ENCODE results near the gene MACF1.

MACF1 gene

GRCh38 chr1:39368045-39368444 is 163.6 kb downstream of the MACF1 start:
- DNase-seq: no peak

GRCh38 chr1:39369565-39369964 is 165.1 kb downstream of the MACF1 start:
- no peak for DNase-seq

DNA sequence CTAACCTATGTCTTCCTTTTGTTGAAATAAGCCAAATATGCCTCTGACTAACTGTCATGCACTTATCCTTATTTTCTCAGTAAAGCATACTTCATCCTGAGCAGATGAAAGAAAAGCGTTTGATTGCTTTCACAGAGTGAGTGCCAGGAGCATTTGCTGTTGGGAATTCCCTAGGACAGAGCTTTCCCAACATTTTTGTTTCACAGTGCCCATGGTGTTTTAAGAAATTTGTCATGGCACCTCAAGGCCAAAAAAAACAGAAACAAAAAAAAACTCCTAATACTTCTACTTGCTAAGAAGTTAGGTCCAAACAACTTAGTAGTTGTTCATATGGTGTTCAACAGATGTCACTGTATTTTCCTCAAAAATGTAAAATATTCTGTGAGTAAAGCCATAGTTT is 166.1 kb downstream of the MACF1 start:
- no peak for DNase-seq

DNA sequence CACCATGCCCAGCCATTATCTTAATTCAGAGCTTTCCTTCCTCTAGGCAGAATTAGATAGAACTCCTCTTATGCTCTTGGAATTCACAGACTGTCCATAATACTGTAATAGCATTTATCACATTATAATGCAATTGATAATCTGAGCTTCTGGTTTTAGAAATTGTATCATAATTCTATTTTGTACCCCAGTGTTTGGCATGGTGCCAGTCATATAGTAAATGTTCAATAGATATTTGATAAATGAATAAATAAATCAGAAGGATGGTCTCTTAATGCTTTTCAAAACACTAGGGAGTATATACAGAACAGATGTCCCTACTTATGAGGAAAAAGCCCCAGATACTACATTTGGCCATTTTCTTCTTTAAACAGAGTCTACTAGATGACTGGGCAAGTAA is 167.6 kb downstream of the MACF1 start:
- no peak for DNase-seq

GRCh38 chr1:39376656-39377055 is 172.2 kb downstream of the MACF1 start:
- no peak for DNase-seq

GRCh38 chr1:39378377-39378776 is 173.9 kb downstream of the MACF1 start:
- no peak for DNase-seq

DNA sequence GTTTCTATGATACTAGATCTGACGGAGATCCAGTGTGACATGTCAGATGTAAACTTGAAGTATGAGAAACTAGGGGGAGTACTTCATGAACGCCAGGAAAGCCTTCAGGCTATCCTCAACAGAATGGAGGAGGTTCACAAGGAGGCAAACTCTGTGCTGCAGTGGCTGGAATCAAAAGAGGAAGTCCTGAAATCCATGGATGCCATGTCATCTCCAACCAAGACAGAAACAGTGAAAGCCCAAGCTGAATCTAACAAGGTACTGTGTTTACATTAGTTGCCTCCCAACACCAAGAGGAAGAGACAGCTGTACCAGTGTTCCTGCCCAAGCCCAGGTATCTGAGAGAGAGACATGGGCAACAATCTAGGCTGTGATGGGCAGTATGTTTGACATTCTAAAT is 174.7 kb downstream of the MACF1 start:
- no peak for DNase-seq

- DNase-seq: no peak
Measured at GRCh38 chr1:39380036-39380435, 175.5 kb downstream of the MACF1 start.

GRCh38 chr1:39381839-39382238 is 177.3 kb downstream of the MACF1 start:
- DNase-seq: no peak

DNA sequence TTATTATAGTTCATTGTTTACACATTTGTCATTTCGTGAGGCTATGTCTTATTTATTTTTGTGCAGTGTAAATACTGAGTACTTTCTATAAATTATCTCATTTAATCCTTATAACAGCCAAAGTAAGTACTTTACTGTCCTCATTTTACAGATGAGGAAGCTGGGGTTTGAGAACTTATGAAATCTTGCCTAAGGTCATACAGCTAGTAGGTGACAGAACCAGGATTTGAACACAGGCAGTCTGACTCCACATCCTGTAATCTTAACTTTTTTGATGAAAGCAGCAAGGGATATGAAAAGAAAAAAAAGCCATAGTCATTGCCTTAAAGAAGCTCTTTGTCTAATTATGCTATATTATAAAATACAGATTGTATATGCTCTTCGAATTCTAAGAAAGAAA is 179.8 kb downstream of the MACF1 start:
- DNase-seq: no peak

GRCh38 chr1:39385067-39385988 is 180.8 kb downstream of the MACF1 start:
- DNase-seq: no peak

DNA sequence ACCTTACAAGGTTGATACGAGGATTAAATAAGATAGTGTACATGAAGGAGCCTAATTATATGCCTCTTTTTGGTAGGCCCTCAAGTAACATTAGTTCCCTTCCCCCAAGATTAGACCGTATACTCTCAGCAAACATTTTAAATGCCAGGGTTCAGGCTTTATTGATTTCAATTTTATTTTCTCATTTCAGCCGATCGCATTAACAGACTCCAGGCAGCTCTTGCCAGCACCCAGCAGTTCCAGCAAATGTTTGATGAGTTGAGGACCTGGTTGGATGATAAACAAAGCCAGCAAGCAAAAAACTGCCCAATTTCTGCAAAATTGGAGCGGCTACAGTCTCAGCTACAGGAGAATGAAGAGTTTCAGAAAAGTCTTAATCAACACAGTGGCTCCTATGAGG is 182.5 kb downstream of the MACF1 start:
- no peak for DNase-seq

DNA sequence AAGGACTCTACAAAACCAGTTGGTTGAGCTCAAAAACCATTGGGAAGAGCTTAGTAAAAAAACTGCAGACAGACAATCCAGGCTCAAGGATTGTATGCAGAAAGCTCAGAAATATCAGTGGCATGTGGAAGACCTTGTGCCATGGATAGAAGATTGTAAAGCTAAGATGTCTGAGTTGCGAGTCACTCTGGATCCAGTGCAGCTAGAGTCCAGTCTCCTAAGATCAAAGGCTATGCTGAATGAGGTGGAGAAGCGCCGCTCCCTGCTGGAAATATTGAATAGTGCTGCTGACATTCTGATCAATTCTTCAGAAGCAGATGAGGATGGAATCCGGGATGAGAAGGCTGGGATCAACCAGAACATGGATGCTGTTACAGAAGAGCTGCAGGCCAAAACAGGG is 183.0 kb downstream of the MACF1 start:
- DNase-seq: no peak

GRCh38 chr1:39391691-39392679 is 187.5 kb downstream of the MACF1 start:
- DNase-seq: no peak

- no peak for DNase-seq
Measured at GRCh38 chr1:39392851-39393573, 188.5 kb downstream of the MACF1 start.

- DNase-seq: no peak
Measured at GRCh38 chr1:39393645-39394044, 189.2 kb downstream of the MACF1 start.

DNA sequence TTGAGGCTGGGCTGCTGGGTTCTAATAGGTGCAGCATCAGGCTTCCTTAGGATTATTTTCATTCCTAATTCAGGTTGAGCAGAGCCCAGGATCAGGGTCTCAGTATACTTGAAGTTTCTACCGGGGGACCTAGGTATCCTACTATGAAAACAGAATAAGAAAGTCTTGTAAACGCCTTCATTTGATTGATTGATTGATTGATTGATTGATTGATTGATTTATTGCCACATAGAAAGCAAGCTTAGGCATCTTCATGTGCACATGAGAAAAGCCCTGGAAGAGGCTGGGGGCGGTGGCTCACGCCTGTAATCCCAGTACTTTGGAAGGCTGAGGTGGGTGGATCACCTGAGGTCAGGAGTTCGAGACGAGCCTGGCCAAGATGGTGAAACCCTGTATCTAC is 189.6 kb downstream of the MACF1 start:
- DNase-seq: no peak

DNA sequence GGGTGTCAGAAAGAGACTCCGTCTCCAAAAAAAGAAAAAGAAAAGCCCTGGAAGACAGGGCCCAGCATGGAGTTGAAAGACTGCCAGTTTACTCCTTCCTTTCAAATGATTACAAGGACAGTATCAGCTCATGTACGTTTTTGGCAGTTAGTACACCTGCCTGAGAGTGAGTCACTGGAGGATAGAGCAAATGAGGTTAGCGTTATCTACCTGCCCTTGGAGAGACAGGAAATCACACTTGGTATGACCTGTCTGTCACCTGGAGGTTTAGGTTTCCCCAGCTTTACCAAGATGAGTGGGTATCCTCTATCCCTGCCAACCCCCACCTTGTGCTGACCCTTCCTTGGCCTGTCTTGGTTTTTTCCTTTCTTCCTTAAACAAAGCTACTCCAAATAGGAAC is 190.1 kb downstream of the MACF1 start:
- DNase-seq: no peak

DNA sequence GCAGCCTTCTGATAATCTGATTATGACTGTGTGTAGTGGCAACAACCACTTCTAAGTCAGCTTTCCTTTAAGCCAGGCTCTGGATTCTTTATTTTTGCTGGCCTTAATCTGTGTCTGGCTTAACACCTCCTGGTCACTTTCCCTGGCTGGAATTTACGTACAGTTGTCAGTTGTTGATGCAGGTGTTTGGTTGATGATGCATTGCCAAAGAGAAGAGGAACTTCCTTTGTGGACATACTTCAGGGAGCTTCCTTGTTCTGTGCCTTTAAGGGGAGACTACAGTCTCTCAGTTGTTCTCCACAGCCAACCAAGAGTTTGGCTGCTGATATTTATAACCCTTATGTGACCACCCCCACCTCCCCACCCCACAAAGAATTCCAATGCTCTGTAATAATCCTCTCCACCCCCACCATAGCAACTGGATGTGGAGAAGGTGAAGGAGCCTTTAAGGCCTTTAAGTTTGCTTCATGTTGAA is 190.9 kb downstream of the MACF1 start:
- DNase-seq: no peak

DNA sequence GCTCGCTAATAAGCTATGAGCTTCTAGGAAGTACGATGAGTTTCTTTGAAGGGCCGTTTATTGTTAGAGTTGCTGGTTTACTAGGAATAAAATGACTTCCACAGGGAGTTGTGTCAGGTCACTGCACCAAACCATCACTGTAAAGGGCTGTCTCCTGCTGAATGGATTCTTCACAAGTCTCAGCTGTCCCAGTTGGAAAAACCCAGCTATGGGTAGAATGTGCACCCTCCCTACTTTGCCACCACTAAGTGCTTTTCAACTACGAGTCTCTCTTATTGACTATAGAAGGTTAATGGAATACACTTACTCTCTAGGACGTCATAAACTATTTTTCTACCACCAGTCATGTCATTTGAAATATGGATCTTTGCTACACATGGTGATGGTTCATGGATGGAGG is 192.2 kb downstream of the MACF1 start:
- DNase-seq: no peak

DNA sequence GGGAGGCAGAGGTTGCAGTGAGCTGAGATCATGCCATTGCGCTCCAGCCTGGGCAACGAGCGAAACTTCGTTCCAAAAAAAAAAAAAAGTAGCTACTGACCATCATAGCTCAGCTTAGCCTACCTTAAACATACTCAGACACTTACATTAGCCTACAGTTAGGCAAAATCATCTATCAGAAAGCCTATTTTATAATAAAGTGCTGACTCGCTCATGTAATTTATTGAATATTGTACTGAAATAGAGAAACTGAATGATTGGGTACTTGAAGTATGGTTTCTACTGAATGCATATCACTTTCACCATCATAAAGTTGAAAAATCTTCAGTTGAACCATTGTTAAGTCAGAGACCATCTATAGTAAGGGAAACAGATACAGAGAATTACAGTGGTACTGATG is 193.0 kb downstream of the MACF1 start:
- no peak for DNase-seq

- no peak for DNase-seq
Measured at GRCh38 chr1:39398278-39399021, 194.0 kb downstream of the MACF1 start.
